ENCODE results near the gene SLC6A3.
"Not testable (repeated sequence)": the region's sequence is repeated elsewhere in the genome, so short reads cannot be mapped to it uniquely, and the experiment has no call there.

The SLC6A3 gene

GRCh38 chr5:1422522-1422921, 22.7 kb downstream of the SLC6A3 start:
- not testable (repeated sequence) for DNase-seq (ENCODE audit: low read depth in 2 of 2, low spot score in 1 of 2)

- DNase-seq (ENCODE audit: low read depth in 2 of 2, low spot score in 1 of 2) = no peak
These were observed 23.5 kb downstream of the SLC6A3 start for GRCh38 chr5:1421521-1422341.

- no peak for DNase-seq (ENCODE audit: low read depth in 2 of 2, low spot score in 1 of 2)
These were observed 24.7 kb downstream of the SLC6A3 start for GRCh38 chr5:1420211-1421195.

- DNase-seq (ENCODE audit: low read depth in 2 of 2, low spot score in 1 of 2) = no peak
These were observed 25.6 kb downstream of the SLC6A3 start for GRCh38 chr5:1419476-1420210.

- DNase-seq (ENCODE audit: low read depth in 2 of 2, low spot score in 1 of 2) = no peak
These were observed 26.3 kb downstream of the SLC6A3 start for GRCh38 chr5:1418921-1419280.

- no peak for DNase-seq (ENCODE audit: low read depth in 2 of 2, low spot score in 1 of 2)
These were observed 26.9 kb downstream of the SLC6A3 start for GRCh38 chr5:1418238-1418920.

GRCh38 chr5:1417586-1418225, 27.5 kb downstream of the SLC6A3 start:
- no peak for DNase-seq (ENCODE audit: low read depth in 2 of 2, low spot score in 1 of 2)

- no peak for DNase-seq (ENCODE audit: low read depth in 2 of 2, low spot score in 1 of 2)
These were observed 28.3 kb downstream of the SLC6A3 start for GRCh38 chr5:1416856-1417469.

GRCh38 chr5:1415626-1416360, 29.4 kb downstream of the SLC6A3 start:
- no peak for DNase-seq (ENCODE audit: low read depth in 2 of 2, low spot score in 1 of 2)

- no peak for DNase-seq (ENCODE audit: low read depth in 2 of 2, low spot score in 1 of 2)
These were observed 30.2 kb downstream of the SLC6A3 start for GRCh38 chr5:1415059-1415425.

- DNase-seq (ENCODE audit: low read depth in 2 of 2, low spot score in 1 of 2) = no peak
These were observed 30.8 kb downstream of the SLC6A3 start for GRCh38 chr5:1414311-1415058.

- no peak for DNase-seq (ENCODE audit: low read depth in 2 of 2, low spot score in 1 of 2)
These were observed 31.5 kb downstream of the SLC6A3 start for GRCh38 chr5:1413611-1414241.

GRCh38 chr5:1413211-1413610, 32.0 kb downstream of the SLC6A3 start:
- DNase-seq (ENCODE audit: low read depth in 2 of 2, low spot score in 1 of 2) = no peak

- no peak for DNase-seq (ENCODE audit: low read depth in 2 of 2, low spot score in 1 of 2)
These were observed 32.6 kb downstream of the SLC6A3 start for GRCh38 chr5:1412621-1413020.

GRCh38 chr5:1412163-1412562, 33.1 kb downstream of the SLC6A3 start:
- no peak for DNase-seq (ENCODE audit: low read depth in 2 of 2, low spot score in 1 of 2)

GRCh38 chr5:1411099-1411498, 34.1 kb downstream of the SLC6A3 start:
- no peak for DNase-seq (ENCODE audit: low read depth in 2 of 2, low spot score in 1 of 2)

- DNase-seq (ENCODE audit: low read depth in 2 of 2, low spot score in 1 of 2) = no peak
These were observed 34.9 kb downstream of the SLC6A3 start for GRCh38 chr5:1410156-1411014.
